Karpas-422 (cell line): ENCODE data around the gene HAPSTR1. TPM values are rescaled to one million over a fixed set of nuclear protein-coding genes. Genes with fewer than 3 reads are reported as not detected.

Experiments used
- DNase-seq: peaks from one replicate; pipeline ENCODE4 v3.0.0-alpha.2; 2015
- H2AFZ ChIP-seq: fragments of 200-600 bp; sonication (generic); 2 replicates; pipeline ENCODE4 v1.6.1; 2014; ENCODE audit warnings: antibody characterized with exemption, low read length, mixed read lengths
- H3K27ac ChIP-seq: fragments of 200-600 bp; sonication (generic); 2 replicates; pipeline ENCODE4 v1.5.1; 2014; ENCODE audit warnings: mild to moderate bottlenecking, low read length, moderate library complexity
- H3K27me3 ChIP-seq: fragments of 200-600 bp; sonication (generic); 2 replicates; pipeline ENCODE4 v1.6.1; 2014; ENCODE audit warnings: low read length, mixed read lengths
- H3K36me3 ChIP-seq: fragments of 200-600 bp; sonication (generic); 2 replicates; pipeline ENCODE4 v1.6.1; 2014; ENCODE audit warnings: low read length, mixed read lengths; ENCODE audit not compliant: insufficient read depth
- H3K4me1 ChIP-seq: fragments of 200-600 bp; sonication (generic); 2 replicates; pipeline ENCODE4 v1.6.1; 2014; ENCODE audit warnings: mild to moderate bottlenecking, low read length, mixed read lengths
- H3K4me2 ChIP-seq: fragments of 200-600 bp; sonication (generic); 2 replicates; pipeline ENCODE4 v1.6.1; 2014; ENCODE audit warnings: low read length, low read depth, mild to moderate bottlenecking; ENCODE audit not compliant: poor library complexity, severe bottlenecking
- H3K4me3 ChIP-seq: fragments of 200-600 bp; sonication (generic); 2 replicates; pipeline ENCODE4 v1.5.1; 2014; ENCODE audit warnings: mild to moderate bottlenecking, antibody characterized with exemption, low read length, mixed read lengths
- H3K79me2 ChIP-seq: fragments of 200-600 bp; sonication (generic); 2 replicates; pipeline ENCODE4 v1.6.1; 2014; ENCODE audit warnings: mild to moderate bottlenecking, low read length, mixed read lengths
- H3K9ac ChIP-seq: fragments of 200-600 bp; sonication (generic); 2 replicates; pipeline ENCODE4 v1.6.0; 2014; ENCODE audit warnings: low read length
- H3K9me2 ChIP-seq: fragments of 200-600 bp; sonication (generic), shearing (Covaris generic); replicated peaks from 2 replicates; pipeline ENCODE4 v1.6.0; 2014; ENCODE audit warnings: mild to moderate bottlenecking, low read length, moderate library complexity; ENCODE audit not compliant: insufficient read depth
- H3K9me3 ChIP-seq: fragments of 300-700, 200-600 bp; sonication (generic); 2 replicates; pipeline ENCODE4 v1.6.1; 2014; ENCODE audit warnings: low read length, mixed read lengths
- H4K20me1 ChIP-seq: fragments of 200-600 bp; sonication (generic); 2 replicates; pipeline ENCODE4 v1.6.1; 2014; ENCODE audit warnings: mild to moderate bottlenecking, antibody characterized with exemption, low read length, low read depth; ENCODE audit not compliant: insufficient read depth
- total RNA-seq: library from RNA; depleted of rRNA; stranded (reverse); fragments of >200 nt; shearing (Covaris generic); gene quantifications from 2 replicates; pipeline ENCODE4 v1.2.3, GENCODE V29; 2014; ENCODE audit warnings: low replicate concordance; rRNA removed

The HAPSTR1 gene
- total RNA-seq, 1 experiment from 2014 or later = 51.2 TPM

DNA sequence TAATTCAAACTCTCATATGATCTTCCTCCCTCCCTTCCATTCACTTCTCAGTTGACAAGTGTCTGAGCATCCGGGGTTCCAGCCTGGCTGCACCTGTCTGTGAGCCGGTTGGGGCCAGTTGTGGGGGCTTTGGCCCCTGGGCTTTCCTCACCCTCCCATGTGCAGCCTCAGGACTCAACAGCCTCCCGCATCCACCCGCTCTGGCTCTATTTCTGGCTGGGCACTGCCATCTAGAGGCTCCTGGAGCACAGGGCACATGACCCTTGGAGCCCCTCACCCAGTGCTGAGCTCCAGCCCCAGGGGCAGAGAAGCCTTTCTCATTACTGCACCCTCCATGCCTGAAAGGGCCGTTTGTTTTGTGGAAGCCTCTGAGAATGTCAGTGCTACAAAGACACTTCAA, 43.3 kb downstream of the HAPSTR1 start:
- Histone ChIP-seq H3K27me3 (no peaks in the 10 kb centered on the region), H3K4me3 (no peak overlapping the region)

GRCh38 chr16:9135797-9136196, 44.4 kb downstream of the HAPSTR1 start:
- no peak overlapping the region for H3K4me2 ChIP-seq
- H3K79me2 ChIP-seq = no peaks in the 10 kb centered on the region
- no peak overlapping the region for H3K9ac ChIP-seq
- peaks cover 26% of the 10 kb centered on the region for H4K20me1 ChIP-seq
- no peaks in the 10 kb centered on the region for H3K9me3 ChIP-seq
- H3K4me1 ChIP-seq = peaks cover 6% of the 10 kb centered on the region
- no peaks in the 10 kb centered on the region for H3K9me2 ChIP-seq
- no peak overlapping the region for H3K4me3 ChIP-seq
- H3K36me3 ChIP-seq = no peaks in the 10 kb centered on the region
- H2AFZ ChIP-seq = no peak overlapping the region
- no peaks in the 10 kb centered on the region for H3K27me3 ChIP-seq
- no peak overlapping the region for H3K27ac ChIP-seq
- DNase-seq = no peak

More for the DNA sequence above, 43.3 kb downstream of the HAPSTR1 start:
- no peak overlapping the region for H2AFZ ChIP-seq
- H3K36me3 ChIP-seq = no peaks in the 10 kb centered on the region
- H3K9ac ChIP-seq = no peak overlapping the region
- H4K20me1 ChIP-seq = peaks cover 26% of the 10 kb centered on the region
- H3K4me1 ChIP-seq = peaks cover 6% of the 10 kb centered on the region
- H3K9me2 ChIP-seq = no peaks in the 10 kb centered on the region
- no peak overlapping the region for H3K27ac ChIP-seq
- no peaks in the 10 kb centered on the region for H3K9me3 ChIP-seq
- H3K4me2 ChIP-seq = no peak overlapping the region
- peak; percentile 79 for DNase-seq
- H3K79me2 ChIP-seq = no peaks in the 10 kb centered on the region

DNA sequence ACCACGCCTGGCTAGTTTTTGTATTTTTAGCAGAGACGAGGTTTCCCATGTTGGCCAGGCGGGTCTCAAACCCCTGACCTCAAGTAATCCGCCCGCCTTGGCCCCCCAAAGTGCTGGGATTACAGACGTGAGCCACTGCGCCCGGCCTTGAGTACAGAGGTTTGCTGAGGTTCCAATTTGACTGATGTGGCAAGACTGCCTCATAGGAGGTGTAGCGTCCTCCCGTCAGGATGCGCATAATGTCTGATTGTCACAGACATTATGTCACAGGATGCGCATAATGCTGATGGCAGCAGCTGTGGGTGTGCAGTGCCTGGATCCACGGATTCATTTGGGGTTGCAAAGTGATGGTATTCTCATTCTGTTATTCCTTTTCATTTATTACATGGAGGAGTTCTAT, 45.2 kb downstream of the HAPSTR1 start:
- Histone ChIP-seq H3K36me3 (no peaks in the 10 kb centered on the region), H3K4me1 (peaks cover 6% of the 10 kb centered on the region), H3K79me2 (no peaks in the 10 kb centered on the region), H3K9me2 (no peaks in the 10 kb centered on the region), H3K27me3 (no peaks in the 10 kb centered on the region), H3K4me3 (no peak overlapping the region), H2AFZ (no peak overlapping the region), H3K4me2 (no peak overlapping the region), H3K9ac (no peak overlapping the region), H3K27ac (no peak overlapping the region), H3K9me3 (no peaks in the 10 kb centered on the region), H4K20me1 (peaks cover 26% of the 10 kb centered on the region)
- DNase-seq = no peak

DNA sequence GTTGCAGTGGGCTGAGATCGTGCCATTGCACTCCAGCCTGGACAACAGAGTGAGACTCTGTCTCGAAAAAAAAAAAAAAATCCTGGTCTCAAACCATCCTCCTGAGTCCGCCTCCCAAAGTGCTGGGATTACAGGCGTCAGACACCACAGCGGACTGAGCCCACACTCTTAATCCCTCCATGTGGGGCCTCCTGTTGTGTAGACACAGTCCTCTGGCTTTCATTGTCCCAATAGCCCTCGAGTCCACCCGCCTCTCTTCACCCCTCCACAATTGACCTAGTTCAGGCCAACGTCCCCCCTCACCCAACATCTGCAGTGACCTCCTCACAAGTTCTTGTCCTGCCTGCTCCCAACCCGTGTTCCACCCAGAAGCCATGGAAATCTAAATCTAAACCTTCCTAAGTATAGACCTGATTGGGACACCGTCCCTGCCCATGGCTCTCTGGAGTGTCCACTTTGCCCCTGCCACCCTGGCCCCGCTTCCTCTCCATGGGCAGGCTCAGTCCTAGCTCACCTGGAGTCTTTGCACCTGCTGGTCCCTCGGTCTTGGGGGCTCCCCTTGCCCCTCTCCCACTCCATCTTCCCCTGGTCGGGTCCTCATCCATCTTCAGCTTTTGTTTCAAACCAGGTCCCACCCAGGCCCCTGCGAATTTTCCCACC, 46.7 kb downstream of the HAPSTR1 start:
- Histone ChIP-seq H3K36me3 (no peaks in the 10 kb centered on the region), H3K4me1 (peaks cover 6% of the 10 kb centered on the region), H4K20me1 (peaks cover 26% of the 10 kb centered on the region), H3K79me2 (no peaks in the 10 kb centered on the region), H3K9me2 (no peaks in the 10 kb centered on the region), H3K4me3 (no peak overlapping the region), H3K4me2 (no peak overlapping the region), H3K27me3 (no peaks in the 10 kb centered on the region), H2AFZ (no peak overlapping the region), H3K27ac (no peak overlapping the region), H3K9me3 (no peaks in the 10 kb centered on the region), H3K9ac (no peak overlapping the region)
- DNase-seq = no peak

- peaks cover 6% of the 10 kb centered on the region for H3K4me1 ChIP-seq
- DNase-seq = peak; percentile 85
- H3K79me2 ChIP-seq = no peaks in the 10 kb centered on the region
- 0 out of 2 replicates have a peak overlapping the region, but pooled peaks have one; percentile 31 for H3K9ac ChIP-seq
- H3K36me3 ChIP-seq = no peaks in the 10 kb centered on the region
- no peak overlapping the region for H3K4me3 ChIP-seq
- H3K4me2 ChIP-seq = no peak overlapping the region
- H4K20me1 ChIP-seq = peaks cover 25% of the 10 kb centered on the region
- H3K9me3 ChIP-seq = no peaks in the 10 kb centered on the region
- no peaks in the 10 kb centered on the region for H3K9me2 ChIP-seq
- no peak overlapping the region for H2AFZ ChIP-seq
- no peak overlapping the region for H3K27ac ChIP-seq
- H3K27me3 ChIP-seq = no peaks in the 10 kb centered on the region
Measured at GRCh38 chr16:9138731-9139501, 47.5 kb downstream of the HAPSTR1 start.

GRCh38 chr16:9139965-9140364, 48.5 kb downstream of the HAPSTR1 start:
- H3K36me3 ChIP-seq = no peaks in the 10 kb centered on the region
- H4K20me1 ChIP-seq = peaks cover 15% of the 10 kb centered on the region; the same call in 1 of the 2 replicates
- peak; percentile 82 for DNase-seq
- H3K27me3 ChIP-seq = no peaks in the 10 kb centered on the region
- H3K9me3 ChIP-seq = no peaks in the 10 kb centered on the region
- no peak overlapping the region for H2AFZ ChIP-seq
- no peaks in the 10 kb centered on the region for H3K79me2 ChIP-seq
- no peak overlapping the region for H3K9ac ChIP-seq
- H3K4me1 ChIP-seq = peaks cover 6% of the 10 kb centered on the region
- no peak overlapping the region for H3K4me3 ChIP-seq
- H3K27ac ChIP-seq = no peak overlapping the region
- H3K9me2 ChIP-seq = no peaks in the 10 kb centered on the region
- H3K4me2 ChIP-seq = peak overlapping the region; percentile 25

Other genes starting within 250 kb of the HAPSTR1 start
- gene CARHSP1, start 222.6 kb upstream of the HAPSTR1 start, total RNA-seq = 48.3 and 64.4 TPM in 2 replicates
- 0.45 TPM in 1 of 2 replicates, not detected in the other for gene LITAFD, start 209.3 kb upstream of the HAPSTR1 start, total RNA-seq
- gene USP7, start 127.7 kb upstream of the HAPSTR1 start, total RNA-seq = 38.6 and 42.5 TPM in 2 replicates